HL-60 (cell line): ENCODE measurements around the gene FAM50B.

Source experiments
- POLR2AphosphoS5 ChIP-seq: IDR thresholded peaks from 2 replicates; pipeline ENCODE4 v1.6.1; 2012; ENCODE audit warnings: low read depth
- TF ChIP-seq, protein P1 (sequence below): IDR thresholded peaks from one replicate; pipeline ENCODE4 v1.5.1; 2011; ENCODE audit warnings: low read length, control low read depth, inconsistent platforms; ENCODE audit not compliant: insufficient read depth
- TF ChIP-seq, protein P2 (sequence below): IDR thresholded peaks from 2 replicates; pipeline ENCODE4 v1.6.1; 2012; ENCODE audit warnings: low read depth; ENCODE audit not compliant: insufficient replicate concordance

DNA sequence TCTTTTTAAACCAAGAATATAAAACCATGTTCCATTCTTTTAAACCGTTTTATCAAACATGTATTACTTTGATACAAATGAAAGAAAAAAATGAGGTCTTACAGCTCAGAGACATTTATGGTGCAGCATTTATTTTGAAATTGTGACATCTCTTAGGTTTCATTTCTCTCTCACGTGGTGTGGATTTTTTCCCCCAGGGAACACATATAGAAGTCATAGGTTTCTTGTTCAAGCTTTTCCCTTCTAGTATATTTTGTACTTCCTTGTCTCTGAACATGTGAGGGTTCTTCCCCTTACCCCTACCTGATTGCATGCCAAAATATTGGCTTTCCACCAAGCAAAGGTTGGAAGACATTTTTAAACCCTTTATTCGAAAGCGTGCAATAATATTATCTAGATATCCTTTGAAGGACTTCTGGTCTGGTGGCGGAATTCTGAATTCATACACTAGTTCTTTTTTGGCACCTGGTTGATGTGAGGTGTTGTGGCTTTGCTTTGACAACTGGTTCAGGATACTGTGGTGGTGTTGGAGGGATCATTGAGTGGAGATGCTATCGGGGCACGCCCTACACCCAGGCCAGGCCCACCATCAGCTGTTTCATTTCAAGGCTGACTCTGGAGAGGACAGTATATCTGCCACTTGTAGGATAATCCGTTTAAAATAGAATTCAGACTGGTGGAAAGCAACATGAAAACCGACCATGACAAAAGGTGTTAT, 5.6 kb upstream of the FAM50B start:
- TF ChIP-seq, protein P1, sequence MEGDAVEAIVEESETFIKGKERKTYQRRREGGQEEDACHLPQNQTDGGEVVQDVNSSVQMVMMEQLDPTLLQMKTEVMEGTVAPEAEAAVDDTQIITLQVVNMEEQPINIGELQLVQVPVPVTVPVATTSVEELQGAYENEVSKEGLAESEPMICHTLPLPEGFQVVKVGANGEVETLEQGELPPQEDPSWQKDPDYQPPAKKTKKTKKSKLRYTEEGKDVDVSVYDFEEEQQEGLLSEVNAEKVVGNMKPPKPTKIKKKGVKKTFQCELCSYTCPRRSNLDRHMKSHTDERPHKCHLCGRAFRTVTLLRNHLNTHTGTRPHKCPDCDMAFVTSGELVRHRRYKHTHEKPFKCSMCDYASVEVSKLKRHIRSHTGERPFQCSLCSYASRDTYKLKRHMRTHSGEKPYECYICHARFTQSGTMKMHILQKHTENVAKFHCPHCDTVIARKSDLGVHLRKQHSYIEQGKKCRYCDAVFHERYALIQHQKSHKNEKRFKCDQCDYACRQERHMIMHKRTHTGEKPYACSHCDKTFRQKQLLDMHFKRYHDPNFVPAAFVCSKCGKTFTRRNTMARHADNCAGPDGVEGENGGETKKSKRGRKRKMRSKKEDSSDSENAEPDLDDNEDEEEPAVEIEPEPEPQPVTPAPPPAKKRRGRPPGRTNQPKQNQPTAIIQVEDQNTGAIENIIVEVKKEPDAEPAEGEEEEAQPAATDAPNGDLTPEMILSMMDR = no peak
- TF ChIP-seq POLR2AphosphoS5 = no peak
- TF ChIP-seq, protein P2, sequence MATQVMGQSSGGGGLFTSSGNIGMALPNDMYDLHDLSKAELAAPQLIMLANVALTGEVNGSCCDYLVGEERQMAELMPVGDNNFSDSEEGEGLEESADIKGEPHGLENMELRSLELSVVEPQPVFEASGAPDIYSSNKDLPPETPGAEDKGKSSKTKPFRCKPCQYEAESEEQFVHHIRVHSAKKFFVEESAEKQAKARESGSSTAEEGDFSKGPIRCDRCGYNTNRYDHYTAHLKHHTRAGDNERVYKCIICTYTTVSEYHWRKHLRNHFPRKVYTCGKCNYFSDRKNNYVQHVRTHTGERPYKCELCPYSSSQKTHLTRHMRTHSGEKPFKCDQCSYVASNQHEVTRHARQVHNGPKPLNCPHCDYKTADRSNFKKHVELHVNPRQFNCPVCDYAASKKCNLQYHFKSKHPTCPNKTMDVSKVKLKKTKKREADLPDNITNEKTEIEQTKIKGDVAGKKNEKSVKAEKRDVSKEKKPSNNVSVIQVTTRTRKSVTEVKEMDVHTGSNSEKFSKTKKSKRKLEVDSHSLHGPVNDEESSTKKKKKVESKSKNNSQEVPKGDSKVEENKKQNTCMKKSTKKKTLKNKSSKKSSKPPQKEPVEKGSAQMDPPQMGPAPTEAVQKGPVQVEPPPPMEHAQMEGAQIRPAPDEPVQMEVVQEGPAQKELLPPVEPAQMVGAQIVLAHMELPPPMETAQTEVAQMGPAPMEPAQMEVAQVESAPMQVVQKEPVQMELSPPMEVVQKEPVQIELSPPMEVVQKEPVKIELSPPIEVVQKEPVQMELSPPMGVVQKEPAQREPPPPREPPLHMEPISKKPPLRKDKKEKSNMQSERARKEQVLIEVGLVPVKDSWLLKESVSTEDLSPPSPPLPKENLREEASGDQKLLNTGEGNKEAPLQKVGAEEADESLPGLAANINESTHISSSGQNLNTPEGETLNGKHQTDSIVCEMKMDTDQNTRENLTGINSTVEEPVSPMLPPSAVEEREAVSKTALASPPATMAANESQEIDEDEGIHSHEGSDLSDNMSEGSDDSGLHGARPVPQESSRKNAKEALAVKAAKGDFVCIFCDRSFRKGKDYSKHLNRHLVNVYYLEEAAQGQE = no peak
